NOMO-1 (cell line): Measurements from ENCODE around the gene CUBN.

Experiments
- DNase-seq, 2 experiments: peaks; one replicate each; lab custom pipeline; 2025; ENCODE audit not compliant: unreplicated experiment in 2 of 2; lab: John Stamatoyannopoulos, UW

CUBN gene

DNA sequence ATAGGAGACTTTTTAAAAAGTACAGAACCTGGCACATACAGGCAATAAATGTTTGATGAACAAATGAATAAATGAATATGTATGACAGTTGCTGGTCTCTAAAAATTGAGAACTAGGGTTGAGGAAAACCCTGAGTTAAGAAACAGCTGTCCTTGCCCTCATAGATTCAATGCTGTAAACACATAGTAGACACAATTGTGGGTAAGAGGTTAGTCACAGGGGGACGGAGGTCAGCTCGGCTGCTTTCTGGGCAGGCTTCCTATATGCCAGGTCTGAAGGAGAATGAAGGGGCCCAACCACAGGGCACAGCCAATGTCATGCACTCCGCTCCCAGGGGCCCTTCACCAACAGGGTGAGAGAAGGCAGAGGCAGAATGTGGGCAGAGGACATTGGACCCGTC is 169.1 kb downstream of the CUBN start:
- no peak for DNase-seq

DNA sequence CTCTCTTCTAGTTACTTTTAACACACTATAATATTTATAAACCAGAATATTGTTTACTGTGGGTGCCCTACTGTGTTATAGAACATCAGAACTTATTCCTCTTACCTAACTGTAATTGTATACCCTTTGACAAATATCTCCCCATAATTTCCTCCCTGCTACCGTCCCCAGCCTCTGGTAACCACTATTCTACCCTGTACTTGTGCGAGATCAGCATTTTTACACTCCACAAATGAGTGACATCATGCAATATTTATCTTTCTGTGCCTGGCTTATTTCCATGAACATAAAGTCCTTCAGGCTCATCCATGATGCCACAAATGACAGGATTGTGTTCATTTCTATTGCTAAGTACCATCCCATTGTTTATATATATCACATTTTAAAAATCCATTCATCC is 172.6 kb downstream of the CUBN start:
- no peak for DNase-seq

DNA sequence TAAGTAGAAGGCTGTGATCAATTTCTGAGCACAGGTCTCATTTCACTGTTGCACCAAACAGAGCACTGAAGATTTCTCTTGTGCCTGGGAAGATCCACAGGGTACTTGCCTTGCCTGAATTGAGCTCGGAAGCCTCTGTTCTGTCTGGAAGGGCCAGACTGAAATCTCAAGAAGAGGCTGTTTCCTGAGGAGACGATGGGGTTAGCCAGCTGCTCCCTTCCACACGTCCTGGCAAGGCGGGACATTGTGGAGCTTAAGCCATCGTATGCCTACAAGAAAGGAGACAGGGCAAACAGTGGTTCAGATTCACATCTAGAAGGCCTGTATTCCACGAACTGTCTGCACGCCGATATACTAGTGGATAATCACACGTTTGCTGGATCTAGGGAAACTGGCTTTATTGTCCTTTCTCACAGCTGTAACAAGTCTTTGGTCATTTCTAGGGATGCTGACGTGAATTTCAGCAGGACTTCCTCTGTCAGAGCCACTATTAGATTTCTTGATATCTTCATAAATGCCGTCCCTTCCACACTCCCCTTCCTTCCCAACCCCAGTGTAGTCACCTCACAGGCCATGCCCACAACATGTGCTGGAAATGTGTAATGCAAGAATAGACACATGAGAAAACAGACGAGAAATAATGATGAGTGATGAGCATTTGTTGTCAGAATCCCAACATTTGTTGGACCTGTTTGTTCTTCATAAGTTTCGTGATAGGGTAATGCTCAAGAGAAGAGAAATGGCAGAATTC is 175.2 kb downstream of the CUBN start:
- no peak for DNase-seq

DNA sequence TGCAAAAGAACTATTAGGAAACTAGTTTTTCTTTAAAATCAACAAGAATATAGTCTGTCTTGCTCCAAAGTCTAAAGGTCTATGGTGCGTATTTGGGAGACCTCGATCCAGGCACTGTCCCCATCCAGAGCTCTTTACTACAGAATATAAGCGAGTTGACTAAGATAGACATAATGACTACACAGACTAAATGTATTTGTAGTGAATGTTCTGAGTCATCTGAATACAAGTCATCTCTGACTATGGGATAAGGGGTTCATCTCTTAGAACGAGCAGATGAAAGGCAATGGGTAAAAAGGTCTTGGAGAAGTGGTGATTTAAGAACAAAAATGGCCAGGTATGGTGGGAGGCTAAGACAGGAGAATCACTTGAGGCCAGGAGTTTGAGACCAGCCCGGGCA is 176.3 kb downstream of the CUBN start:
- no peak for DNase-seq

DNA sequence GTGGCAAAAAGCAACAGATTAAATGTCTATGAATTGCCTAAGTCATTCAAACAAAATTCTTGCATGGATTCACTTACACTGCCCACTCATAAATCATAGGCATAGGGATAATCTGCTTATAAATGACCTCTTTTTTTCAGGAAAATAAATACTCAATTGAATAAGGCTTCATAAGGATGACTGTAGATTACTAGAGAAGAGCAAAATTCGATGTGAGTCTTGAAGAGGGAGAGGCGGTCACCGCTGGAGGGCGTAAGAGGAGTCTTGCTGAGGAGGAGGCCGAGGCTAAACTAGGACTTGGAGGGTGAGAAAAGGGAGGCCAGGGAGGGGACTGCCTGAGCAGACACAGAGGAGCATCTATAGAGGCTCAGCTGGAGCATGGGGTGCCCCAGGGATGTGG is 177.0 kb downstream of the CUBN start:
- DNase-seq: no peak

DNA sequence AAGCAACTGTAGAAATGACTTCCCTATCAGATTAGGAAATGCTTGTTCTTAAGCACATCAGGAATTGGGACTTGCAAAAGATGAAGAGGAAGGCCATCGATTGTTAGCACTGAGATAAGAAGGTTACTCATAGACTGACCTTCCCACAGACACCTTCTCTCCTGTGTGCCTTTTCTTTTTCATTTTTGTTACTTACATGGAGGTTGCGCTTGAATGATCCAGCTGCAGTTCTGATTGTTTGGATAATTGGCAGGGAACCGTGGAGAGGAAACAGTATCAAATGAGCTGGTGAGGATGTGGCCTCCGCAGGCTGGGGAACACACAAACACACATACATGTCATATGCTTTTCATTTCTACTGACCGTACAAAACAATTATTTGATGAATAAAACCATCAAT is 177.5 kb downstream of the CUBN start:
- DNase-seq: no peak

DNA sequence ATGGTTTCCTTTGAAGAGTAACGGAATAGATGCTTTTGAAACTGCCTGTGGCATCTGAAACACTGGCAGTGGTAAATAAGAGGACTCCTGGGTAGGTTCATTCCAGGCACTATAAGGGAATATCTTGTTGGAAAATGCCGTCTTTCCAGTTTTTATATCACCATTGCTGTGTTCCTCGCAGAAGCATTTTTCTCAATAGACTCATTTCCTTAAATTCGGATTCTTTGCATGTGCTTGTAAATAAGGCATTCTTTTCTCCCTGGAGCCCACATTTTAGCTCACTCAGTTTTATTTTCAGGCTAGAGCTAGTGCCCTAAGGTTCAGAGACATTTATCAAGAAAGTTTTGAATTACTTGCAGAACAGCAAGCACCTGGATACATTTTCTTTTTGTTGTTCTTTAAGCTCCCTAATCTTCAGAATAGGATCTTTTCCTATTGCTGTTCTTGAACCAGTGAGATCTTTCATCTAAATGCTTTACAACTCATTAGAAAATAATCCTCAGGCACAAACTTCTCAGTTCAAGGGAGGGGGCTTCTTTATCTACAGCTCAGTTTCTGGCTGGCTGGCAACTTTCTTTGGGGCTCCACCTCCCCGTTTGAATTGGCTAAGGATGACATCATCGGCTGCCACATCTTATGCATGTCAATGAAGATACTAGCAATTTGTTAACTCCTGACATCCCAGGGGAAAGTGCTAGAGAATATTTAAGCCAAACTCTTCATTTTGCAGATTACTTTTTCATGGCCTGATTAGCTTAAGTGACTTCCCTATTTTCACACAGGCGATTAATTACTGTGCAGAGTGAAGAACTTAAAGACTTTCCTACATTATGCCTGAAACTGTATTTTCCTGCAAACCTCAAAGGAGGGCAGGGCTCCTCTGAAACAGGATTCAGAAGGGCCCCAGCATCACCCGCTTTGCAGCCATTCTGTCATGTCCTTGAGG is 178.7 kb downstream of the CUBN start:
- peak; percentile 22 to 25 for DNase-seq

DNA sequence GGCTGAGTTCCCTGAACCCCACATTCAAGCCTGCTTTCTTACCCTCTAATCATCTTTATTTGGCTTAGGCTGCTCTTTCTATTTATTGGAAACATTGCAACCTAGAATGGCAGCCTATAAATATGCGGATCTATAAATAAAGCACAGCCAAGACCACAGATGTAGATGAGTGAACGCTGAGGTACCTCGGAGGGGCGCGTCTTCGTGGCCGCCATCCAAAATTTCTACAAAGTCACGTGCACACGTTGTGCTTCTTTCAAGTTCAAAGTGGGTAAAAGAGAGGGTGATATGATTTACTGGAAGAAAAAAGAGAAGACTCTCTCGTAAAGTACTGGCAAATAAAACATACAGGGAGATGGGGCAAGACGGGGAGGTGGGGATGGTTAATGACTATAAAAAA is 179.8 kb downstream of the CUBN start:
- no peak for DNase-seq

DNA sequence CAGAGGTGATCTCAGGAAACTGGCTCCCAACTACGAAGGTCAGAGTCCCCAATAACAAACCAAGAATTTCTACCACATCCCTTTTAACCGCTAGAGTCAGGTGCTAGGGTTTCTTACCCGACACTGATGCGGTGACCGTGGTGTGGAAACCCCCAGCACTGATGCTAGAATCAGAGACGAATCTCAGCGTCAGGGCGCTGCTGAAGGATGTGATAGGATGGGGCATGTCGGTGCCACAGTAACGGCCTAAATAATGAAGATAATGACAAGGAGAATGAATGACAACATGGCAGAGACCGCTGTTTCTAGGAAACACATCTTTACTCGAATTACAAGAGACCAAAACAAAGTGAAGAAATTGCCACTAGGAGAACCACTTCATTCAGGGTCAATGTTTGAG is 181.2 kb downstream of the CUBN start:
- DNase-seq: no peak

DNA sequence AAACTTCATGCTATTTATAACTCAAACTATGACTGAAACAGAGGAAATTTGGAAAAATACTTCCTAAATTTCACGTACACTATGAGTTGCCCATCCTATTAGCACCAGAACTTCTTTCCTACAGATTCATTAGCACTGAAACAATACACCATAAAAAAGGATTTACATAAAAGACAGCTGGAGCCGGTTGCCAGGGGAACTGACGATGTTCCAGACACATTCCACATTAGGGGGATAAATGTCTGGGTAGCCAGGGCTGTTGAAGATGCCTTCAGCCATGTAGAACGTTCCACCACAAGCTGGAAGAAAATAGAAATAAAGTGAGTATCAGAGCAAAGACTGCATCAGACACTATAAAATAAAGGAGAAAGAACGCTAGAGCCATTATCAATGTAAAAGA is 182.5 kb downstream of the CUBN start:
- DNase-seq: no peak

DNA sequence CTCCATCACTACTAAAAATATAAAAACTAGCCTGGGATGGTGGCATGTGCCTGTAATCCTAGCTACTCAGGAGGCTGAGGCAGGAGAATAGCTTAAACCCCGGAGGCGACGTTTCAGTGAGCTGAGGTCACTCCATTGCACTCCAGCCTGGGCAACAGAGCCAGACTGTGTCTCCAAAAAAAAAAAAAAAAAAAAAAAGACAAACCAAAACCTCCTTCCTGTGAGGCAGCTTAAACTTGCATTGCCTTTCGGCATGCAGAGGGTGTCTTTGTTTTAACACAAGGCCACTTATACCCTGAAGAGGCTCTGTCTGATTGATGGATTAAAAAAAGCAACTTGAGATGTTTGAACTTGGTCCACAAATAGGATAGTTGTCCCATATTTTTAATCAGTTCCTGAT is 184.0 kb downstream of the CUBN start:
- DNase-seq: no peak

DNA sequence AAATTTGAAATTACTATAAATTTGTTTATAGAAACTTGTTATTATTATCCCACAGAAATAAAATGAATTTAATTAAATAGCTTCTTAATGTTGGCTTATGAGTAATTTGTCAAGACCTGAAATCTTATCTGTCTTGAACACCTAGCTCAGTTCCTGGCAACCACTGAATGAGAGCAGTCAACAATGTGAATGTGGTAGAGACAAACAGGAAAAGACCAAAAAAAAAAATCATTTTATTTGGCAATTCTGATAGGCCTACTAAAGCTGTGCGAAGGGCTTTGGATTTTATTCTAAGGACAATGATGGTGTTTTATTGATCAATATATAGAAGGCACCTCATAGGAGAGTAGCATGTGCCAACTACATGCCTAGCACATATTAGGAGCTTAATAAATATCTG is 184.6 kb downstream of the CUBN start:
- DNase-seq: no peak

DNA sequence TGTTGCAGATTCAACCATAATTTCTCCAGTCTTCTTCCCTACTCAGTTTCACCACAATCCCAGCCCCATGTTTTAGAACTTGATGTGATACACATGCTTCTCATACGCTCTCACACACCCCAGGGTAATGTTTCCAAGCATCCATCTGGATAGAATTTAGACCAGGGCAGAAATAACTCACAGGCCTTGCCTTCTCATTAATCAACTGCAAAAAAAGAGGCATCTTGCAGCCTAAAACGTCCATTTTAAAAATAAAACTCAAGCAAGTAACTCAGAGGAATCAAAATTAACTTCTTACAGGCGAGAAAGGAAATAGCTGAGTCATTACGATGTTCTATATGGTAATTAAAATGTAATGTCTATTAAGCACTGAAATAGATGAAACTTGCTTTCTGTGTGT is 185.2 kb downstream of the CUBN start:
- no peak for DNase-seq

DNA sequence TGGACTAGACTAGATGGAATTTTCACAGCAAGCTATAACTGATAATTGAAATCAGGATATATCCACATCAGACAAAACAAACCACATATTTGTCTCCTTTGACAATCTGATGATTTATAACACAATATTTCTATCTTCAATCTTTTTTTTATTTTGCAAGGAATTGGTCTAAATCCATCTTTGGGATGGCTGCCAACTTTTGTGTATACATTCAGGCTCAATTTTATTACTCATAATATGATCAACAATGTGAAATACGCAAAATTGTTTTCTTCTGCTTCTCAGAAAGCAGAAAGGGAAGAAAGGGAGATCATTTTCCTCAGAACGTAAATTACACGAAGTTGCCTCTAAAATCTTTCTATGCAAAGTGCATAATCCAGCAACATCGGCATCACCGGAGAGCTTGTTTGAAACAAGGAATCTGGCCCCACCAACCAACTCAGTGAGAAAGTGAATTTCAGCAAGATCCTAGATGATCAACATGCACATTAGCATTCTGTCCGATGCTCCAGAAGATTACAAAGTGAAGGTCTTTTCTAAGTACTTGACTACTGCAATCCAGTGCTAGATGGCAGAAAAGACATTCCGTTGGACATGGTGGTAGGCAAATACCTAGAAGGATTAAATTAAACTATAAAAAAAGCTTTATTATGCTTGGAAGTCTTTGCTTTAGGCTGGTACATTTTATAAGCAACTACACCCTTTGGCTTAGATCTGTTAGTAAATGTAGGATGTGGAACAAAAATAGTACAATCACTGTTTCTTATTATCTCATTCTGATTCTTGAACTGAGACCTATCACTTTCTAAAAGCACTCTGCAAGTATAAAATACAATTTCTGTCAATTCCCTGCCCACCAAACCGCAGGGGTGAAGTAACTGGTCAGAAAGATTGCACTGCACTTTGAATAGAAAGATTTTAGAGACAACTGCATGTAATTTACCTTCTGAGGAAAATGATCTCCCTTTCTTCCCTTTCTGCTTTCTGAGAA is 186.0 kb downstream of the CUBN start:
- peak; percentile 22 to 72 for DNase-seq

DNA sequence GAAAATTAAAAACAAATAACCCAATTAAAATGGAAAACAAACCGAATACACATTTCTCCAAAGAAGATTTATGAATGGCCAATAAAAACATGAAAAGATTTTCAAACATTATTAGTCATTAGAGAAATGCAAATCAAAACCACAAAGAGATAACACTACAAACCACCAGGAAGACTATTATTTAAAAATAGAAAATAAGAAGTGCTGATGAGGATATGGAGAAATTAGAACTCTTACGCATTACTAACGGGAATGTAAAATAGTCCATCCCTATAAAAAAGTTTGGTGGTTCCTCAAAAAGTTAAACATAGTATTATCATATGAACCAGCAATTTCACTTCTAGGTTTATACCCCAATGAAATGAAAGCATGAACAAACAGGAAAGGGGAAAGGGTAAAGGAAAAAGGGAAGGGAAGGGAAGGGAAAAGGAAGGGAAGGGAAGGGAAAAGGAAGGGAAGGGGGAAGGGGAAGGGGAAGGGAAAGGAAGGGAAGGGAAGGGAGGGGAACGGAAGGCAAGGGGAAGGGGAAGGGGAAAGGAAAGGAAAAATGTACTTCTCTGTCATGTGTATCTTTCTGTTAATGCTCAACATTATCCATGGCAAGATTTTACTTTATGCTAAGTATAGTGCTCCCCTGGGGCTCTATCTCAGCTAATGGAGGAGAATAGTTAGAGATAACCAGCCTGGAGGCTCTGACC is 187.1 kb downstream of the CUBN start:
- peak in 1 of 2 experiments; percentile 13 for DNase-seq

DNA sequence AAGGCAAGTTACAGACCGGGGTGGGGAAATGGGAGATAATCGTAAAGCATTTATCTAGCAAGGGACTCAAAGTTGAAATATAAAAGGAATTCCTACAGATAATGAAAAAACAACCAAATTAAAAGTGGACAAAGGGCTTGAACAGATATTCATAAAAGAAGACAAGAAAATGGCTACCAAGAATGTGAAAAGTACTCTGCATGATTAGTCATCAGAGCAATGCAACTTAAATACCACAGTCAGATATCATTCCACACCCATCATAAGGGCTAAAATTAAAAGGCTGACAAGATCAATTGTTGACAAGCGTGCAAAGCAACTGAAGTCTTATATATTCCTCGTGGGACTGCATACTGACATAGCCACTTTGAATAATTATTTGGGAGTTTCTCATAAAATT is 187.7 kb downstream of the CUBN start:
- no peak for DNase-seq

DNA sequence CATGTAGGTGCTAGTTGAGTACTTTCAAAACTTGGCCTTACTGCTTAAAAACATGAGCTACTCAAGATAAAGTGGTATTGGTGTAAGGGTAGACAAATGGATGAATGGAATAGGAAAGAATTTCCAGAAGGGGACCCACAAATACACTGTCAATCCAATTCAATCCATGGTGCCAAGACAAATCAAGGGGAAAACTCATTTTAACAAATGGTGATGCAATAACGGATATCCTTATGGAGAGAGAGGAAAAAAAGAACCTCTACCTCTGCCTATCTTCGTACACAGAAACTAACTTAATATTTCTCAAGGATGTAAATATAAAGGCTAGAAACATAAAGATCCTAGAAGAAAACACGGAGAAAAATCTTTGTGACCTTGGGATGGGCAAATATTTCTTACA is 188.5 kb downstream of the CUBN start:
- DNase-seq: no peak

DNA sequence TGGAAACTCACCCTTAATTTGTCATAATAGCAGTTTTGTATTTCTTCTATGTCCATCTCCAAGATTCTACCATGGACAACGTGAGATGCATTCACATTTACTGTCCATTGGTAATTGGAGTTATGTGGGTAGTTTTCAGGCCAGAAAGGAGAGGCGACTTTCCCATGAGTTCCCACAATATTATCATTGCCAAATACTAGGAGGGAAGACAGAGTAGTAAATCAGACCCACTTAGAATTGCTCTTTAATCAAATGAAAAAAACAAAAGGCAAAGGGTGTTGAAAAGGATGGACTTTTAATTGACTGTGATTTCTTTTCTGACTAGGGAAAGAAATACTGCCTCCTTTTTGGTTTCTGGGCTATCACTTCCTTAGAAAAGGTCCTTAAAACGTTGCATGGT is 190.7 kb downstream of the CUBN start:
- no peak for DNase-seq

DNA sequence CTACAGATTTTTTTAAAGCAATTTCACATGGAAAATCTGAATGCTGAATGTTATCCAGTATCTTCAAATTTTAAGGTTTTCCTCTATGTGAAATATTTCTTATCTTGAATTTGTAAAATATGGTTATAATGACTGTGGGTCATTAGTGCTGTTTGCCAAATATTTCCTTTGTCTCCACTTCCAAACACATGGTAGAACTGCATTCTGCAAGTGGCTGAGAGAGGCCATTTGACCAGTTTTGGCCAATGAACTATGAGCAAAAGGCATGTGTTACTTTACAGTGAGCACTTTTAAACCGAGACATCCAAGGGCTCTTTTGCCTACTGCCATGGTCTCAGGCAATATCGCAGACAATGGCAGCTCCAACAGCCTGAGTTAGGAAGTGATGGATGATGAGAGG is 195.2 kb downstream of the CUBN start:
- no peak for DNase-seq

DNA sequence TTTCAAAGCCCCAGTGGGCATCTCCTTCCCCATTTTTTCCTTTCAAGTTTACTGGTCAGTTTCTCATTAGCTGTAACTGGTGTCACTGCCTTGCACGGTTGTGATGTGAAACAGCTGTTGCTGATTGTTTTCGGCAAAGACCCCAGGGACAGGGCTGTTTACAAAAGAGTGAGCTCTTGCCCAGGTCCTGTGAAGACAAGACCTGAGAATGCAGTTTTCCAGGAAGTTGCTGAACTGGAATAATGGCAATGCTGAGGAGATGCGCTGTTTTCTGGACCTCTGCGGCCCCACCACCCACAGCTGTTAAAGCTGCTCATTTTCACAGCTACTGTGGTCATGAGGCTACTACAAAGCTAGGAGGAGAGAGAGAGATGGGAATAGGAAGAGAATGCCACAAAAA is 195.8 kb downstream of the CUBN start:
- no peak for DNase-seq
